T-helper 1 cell treated with Interleukin-12 subunit alpha and Interleukin-12 subunit beta and Interleukin-4 antibody, amounts not matched to agents 30 ng/mL and 1 ng/mL, for 36 hours (primary cell): ENCODE measurements around the gene SPTBN5. TPM values are rescaled to one million over a fixed set of nuclear protein-coding genes. Genes with fewer than 3 reads are reported as not detected.

Source experiments
- intact Hi-C: fragments of 100-400 bp; cut with micrococcal nuclease; formaldehyde crosslinking; loops from one replicate; pipeline ENCODE4 v1.15.1; 2024
- total RNA-seq: library from RNA; stranded (reverse); gene quantifications from 2 replicates; pipeline ENCODE4 v1.2.3, GENCODE V29; 2022

The SPTBN5 gene
- total RNA-seq, 1 donor from 2014 or later, result 4.7 TPM

DNA sequence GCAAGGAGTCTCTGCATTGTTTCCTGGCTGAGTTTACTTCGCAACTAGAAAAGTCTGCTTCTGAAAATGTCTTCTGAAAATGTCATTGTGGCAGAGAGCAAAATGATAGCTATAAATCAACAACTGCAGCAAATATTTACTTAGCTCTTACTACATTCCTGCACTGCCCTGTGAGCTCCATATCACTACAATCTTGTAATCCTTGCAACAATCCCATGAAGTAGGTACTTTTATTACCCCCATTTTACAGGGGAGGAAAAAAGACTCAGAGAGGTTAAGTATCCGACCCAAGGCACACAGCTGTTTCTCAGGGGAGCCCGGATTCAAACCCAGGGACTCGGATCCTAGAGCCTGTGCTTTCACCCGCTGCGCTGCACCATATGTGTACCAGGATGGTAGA lies 34.2 kb upstream of the SPTBN5 start:
- intact Hi-C loops, result loop anchor here (10.0 kb wide), 1 partner anchor 127 kb away; no protein-coding TSS in a partner anchor

GRCh38 chr15:41927536-41927935 lies 33.7 kb upstream of the SPTBN5 start:
- intact Hi-C loops, result loop anchor here (10.0 kb wide), 1 partner anchor 127 kb away; no protein-coding TSS in a partner anchor

- intact Hi-C loops, result loop anchor here (1.0 to 10.0 kb wide), 2 partner anchors 8 to 128 kb away; no protein-coding TSS in a partner anchor
Observed at GRCh38 chr15:41926185-41927056, 32.6 kb upstream of the SPTBN5 start.

GRCh38 chr15:41925086-41925608 lies 31.3 kb upstream of the SPTBN5 start:
- intact Hi-C loops, result loop anchor here (10.0 kb wide), 1 partner anchor 130 kb away; no protein-coding TSS in a partner anchor

- intact Hi-C loops, result loop anchor here (10.0 kb wide), 1 partner anchor 131 kb away; no protein-coding TSS in a partner anchor
Observed at GRCh38 chr15:41923401-41923997, 29.6 kb upstream of the SPTBN5 start.

- intact Hi-C loops, result loop anchor here (10.0 kb wide), 1 partner anchor 132 kb away; no protein-coding TSS in a partner anchor
Observed at GRCh38 chr15:41922353-41922752, 28.5 kb upstream of the SPTBN5 start.

GRCh38 chr15:41921639-41922038 lies 27.8 kb upstream of the SPTBN5 start:
- intact Hi-C loops, result loop anchor here (10.0 kb wide), 1 partner anchor 133 kb away; no protein-coding TSS in a partner anchor

DNA sequence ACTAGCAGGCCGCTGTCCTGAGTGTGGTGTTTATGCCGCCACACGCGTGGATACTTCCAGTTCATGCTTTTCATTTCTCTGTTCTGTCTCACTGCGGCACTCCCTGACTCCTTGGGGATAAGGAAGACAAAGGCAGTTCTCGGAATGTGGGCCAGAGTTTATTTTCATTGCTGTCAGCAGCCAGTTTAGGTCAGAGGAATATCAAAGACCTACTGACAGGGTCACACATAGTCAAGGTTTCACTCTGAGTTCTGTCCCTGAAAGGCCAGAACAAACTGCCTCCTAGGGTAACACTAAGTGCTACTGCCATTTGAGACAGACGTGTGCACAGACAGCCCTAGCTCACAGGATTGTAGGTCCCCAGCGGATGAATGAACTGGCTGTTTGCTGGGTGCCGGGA lies 27.3 kb upstream of the SPTBN5 start:
- intact Hi-C loops, result loop anchor here (10.0 kb wide), 1 partner anchor 134 kb away; no protein-coding TSS in a partner anchor

DNA sequence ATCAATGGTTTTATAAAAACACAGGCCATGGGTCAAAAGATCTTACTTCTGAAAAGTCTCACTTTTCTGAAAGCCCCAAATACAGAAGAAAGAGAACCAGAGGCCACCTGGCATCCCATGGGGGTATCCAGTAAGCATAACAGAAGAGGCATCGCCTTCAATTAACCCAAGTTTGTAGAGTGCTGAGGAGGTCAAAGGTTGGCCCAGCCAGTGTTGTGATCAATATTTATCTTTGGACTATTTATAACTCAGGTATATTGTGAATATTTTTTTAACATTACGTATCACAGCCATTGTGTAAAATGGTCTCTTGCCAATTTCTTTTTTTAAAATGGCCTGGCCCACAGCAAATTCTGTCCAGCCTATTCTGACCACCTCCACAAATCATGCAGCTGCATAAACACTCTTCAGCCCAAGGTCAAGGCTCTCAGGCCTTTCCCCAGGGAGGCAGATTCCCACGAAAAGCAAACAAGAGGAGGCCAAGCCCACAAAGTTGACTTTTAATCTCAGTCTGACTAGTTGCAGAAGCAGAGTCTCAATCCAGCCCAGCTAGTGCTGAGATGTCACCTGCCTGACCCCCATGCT lies 26.2 kb upstream of the SPTBN5 start:
- intact Hi-C loops, result loop anchor here (10.0 kb wide), 1 partner anchor 135 kb away; no protein-coding TSS in a partner anchor

- intact Hi-C loops, result no loop called here
Observed at GRCh38 chr15:41919201-41919820, 25.5 kb upstream of the SPTBN5 start.

- intact Hi-C loops, result no loop called here
Observed at GRCh38 chr15:41918506-41919126, 24.8 kb upstream of the SPTBN5 start.

DNA sequence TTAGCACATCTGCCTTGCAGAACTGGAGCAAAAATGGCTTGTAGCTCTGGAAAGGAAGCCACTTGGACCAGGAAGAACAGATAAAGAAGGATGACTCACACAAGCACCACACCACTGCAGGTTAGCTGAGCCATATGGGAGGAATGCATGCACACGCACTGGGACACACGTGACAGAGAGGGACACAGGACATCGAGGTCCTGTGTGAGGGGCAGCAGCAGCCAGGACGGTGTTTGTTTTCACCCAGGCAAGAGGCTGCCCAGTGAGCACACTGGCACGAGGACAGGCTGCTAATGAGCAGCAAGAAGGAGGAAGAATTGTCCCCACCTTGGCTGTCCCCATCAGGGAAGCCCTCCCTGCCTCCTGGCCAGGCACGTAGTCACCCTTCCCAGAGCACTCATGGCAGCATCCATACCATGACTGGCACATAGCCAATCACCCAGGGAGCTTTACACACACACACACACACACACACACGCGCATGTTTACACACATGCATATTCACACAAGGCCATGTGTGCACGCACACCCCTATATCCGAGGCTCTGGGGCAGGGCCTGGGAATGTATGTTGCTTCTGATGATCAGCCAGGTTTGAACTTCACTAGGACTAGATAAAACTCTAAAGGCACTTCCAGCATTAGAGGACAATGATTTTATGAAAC lies 24.0 kb upstream of the SPTBN5 start:
- intact Hi-C loops, result no loop called here

GRCh38 chr15:41915255-41915994 lies 21.6 kb upstream of the SPTBN5 start:
- intact Hi-C loops, result no loop called here

DNA sequence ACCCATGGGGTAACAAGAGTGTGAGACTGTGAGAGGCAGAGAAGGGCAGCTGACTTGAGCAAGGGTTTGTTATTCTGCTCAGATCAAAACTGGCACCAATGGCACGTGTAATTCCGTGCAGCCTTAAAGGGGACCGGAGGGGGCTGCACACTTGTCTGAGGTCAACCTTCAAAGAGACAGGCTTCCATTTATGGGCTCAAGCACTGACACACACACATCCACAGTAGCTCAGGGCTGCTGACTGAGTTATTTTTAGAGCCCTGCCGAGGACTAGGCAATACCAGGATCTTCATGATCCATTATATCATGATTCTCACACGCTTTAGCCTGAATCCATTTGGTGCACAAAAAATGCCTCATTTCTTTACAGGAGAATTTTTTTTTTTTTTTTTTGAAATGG lies 20.6 kb upstream of the SPTBN5 start:
- intact Hi-C loops, result no loop called here

DNA sequence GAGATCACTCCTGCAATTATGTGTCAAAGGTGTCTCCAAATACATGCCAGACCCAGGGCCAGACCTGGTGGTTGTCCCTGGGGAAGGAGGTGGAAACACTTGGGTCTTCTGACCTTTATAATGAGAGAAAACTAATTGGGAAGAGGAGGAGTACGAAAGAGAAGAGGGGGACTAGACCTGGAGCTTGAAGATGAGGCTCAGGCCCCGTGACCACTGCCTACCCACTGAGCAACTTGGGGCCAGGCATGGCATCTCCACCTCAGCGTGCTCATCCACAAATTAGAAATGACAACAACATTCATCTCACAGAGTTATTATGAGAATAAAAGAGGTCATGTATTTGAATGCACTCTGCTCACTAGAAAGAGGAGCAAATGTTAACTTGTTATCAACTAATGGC lies 19.4 kb upstream of the SPTBN5 start:
- intact Hi-C loops, result no loop called here

DNA sequence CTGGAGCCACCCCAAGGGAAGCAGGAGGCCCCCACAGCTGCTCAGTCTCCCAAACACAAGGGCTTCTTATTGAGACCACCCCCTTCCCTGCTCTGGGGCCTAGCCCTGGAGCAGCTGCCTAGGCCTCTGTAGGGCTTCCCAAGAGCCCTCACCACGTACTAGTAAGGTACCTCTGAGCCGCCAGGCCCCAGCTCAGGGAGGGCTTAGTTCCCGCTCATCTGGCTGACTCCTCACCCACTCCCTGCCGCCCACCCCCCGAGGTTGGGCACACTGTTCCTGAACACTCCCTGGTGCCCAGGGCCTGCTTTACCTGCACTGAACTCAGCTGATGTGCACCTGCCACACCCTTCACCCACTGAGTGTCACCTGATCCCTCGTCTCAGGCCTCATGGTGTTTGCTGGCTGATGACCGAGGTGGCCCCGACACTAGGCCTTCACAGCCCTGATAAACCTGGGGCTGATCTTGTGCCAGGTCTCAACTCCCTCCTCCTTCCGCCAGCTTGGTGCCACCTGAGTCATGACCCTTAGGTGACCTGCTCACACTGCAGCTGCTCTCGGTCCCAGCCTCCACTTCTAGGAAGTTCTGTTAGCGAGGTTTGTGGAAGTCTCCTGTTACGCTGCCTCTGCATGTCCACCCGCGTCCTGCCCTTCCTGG lies 18.0 kb upstream of the SPTBN5 start:
- intact Hi-C loops, result no loop called here

- intact Hi-C loops, result no loop called here
Observed at GRCh38 chr15:41908736-41909461, 15.0 kb upstream of the SPTBN5 start.

- intact Hi-C loops, result no loop called here
Observed at GRCh38 chr15:41907141-41907540, 13.3 kb upstream of the SPTBN5 start.
